ENCODE measurements around the gene CEP72.

GRCh38 chr5:577800-578199 is 34.3 kb upstream of the CEP72 start:
- TF ChIP-seq CTCF (IDR thresholded peaks at IDR 0.05) = no peak
- no peak for TF ChIP-seq EZH2 (IDR thresholded peaks at IDR 0.05)
